ENCODE measurements around the gene PTPRA.

Gene PTPRA

GRCh38 chr20:2984028-2984501 lies 110.8 kb downstream of the PTPRA start:
- no peak for DNase-seq (ENCODE audit: insufficient read length)
- no peak for TF ChIP-seq TAF1 (IDR thresholded peaks at IDR 0.05; ENCODE audit: borderline replicate concordance, low read depth, low read length)
- no peak for TF ChIP-seq POLR2AphosphoS5 (IDR thresholded peaks at IDR 0.05; ENCODE audit: low read depth, low read length)
- TF ChIP-seq POLR2A (IDR thresholded peaks at IDR 0.05; ENCODE audit: low read depth, low read length) = no peak
- peak; percentile 84 for FAIRE-seq

GRCh38 chr20:2984956-2985661 lies 111.8 kb downstream of the PTPRA start:
- FAIRE-seq (peak; percentile 56), DNase-seq (ENCODE audit: insufficient read length) (no peak)
- TF ChIP-seq POLR2AphosphoS5 (IDR thresholded peaks at IDR 0.05; ENCODE audit: low read depth, low read length) = no peak
- TF ChIP-seq POLR2A (IDR thresholded peaks at IDR 0.05; ENCODE audit: low read depth, low read length) = no peak
- no peak for TF ChIP-seq TAF1 (IDR thresholded peaks at IDR 0.05; ENCODE audit: borderline replicate concordance, low read depth, low read length)

GRCh38 chr20:2986466-2986865 lies 113.2 kb downstream of the PTPRA start:
- DNase-seq (ENCODE audit: insufficient read length) = no peak
- no peak for TF ChIP-seq POLR2A (IDR thresholded peaks at IDR 0.05; ENCODE audit: low read depth, low read length)
- TF ChIP-seq TAF1 (IDR thresholded peaks at IDR 0.05; ENCODE audit: borderline replicate concordance, low read depth, low read length) = no peak
- no peak for TF ChIP-seq POLR2AphosphoS5 (IDR thresholded peaks at IDR 0.05; ENCODE audit: low read depth, low read length)
- no peak for FAIRE-seq

GRCh38 chr20:2987861-2988260 lies 114.6 kb downstream of the PTPRA start:
- DNase-seq (ENCODE audit: insufficient read length) (no peak), FAIRE-seq (no peak)
- TF ChIP-seq POLR2A (IDR thresholded peaks at IDR 0.05; ENCODE audit: low read depth, low read length) = no peak
- TF ChIP-seq TAF1 (IDR thresholded peaks at IDR 0.05; ENCODE audit: borderline replicate concordance, low read depth, low read length) = no peak
- no peak for TF ChIP-seq POLR2AphosphoS5 (IDR thresholded peaks at IDR 0.05; ENCODE audit: low read depth, low read length)

- DNase-seq (ENCODE audit: insufficient read length) (no peak), FAIRE-seq (no peak)
- TF ChIP-seq TAF1 (IDR thresholded peaks at IDR 0.05; ENCODE audit: borderline replicate concordance, low read depth, low read length) (no peak), POLR2A (IDR thresholded peaks at IDR 0.05; ENCODE audit: low read depth, low read length) (no peak), POLR2AphosphoS5 (IDR thresholded peaks at IDR 0.05; ENCODE audit: low read depth, low read length) (no peak)
Observed at GRCh38 chr20:2991532-2991931, 118.3 kb downstream of the PTPRA start.

- DNase-seq (ENCODE audit: insufficient read length) (no peak), FAIRE-seq (no peak)
- TF ChIP-seq TAF1 (IDR thresholded peaks at IDR 0.05; ENCODE audit: borderline replicate concordance, low read depth, low read length) = no peak
- TF ChIP-seq POLR2AphosphoS5 (IDR thresholded peaks at IDR 0.05; ENCODE audit: low read depth, low read length) = no peak
Observed at GRCh38 chr20:2993250-2993649, 120.0 kb downstream of the PTPRA start.

- FAIRE-seq = no peak
- TF ChIP-seq POLR2AphosphoS5 (IDR thresholded peaks at IDR 0.05; ENCODE audit: low read depth, low read length) (no peak), TAF1 (IDR thresholded peaks at IDR 0.05; ENCODE audit: borderline replicate concordance, low read depth, low read length) (no peak), POLR2A (IDR thresholded peaks at IDR 0.05; ENCODE audit: low read depth, low read length) (no peak)
- DNase-seq (ENCODE audit: insufficient read length) = no peak
Observed at GRCh38 chr20:2995796-2996195, 122.5 kb downstream of the PTPRA start.

- no peak for DNase-seq (ENCODE audit: insufficient read length)
- TF ChIP-seq TAF1 (IDR thresholded peaks at IDR 0.05; ENCODE audit: borderline replicate concordance, low read depth, low read length) = no peak
- TF ChIP-seq POLR2AphosphoS5 (IDR thresholded peaks at IDR 0.05; ENCODE audit: low read depth, low read length) = no peak
- TF ChIP-seq POLR2A (IDR thresholded peaks at IDR 0.05; ENCODE audit: low read depth, low read length) = no peak
- FAIRE-seq = no peak
Observed at GRCh38 chr20:2998728-2999127, 125.4 kb downstream of the PTPRA start.

GRCh38 chr20:3000852-3001523 lies 127.7 kb downstream of the PTPRA start:
- TF ChIP-seq POLR2A (IDR thresholded peaks at IDR 0.05; ENCODE audit: low read depth, low read length) (no peak), TAF1 (IDR thresholded peaks at IDR 0.05; ENCODE audit: borderline replicate concordance, low read depth, low read length) (no peak), POLR2AphosphoS5 (IDR thresholded peaks at IDR 0.05; ENCODE audit: low read depth, low read length) (no peak)
- FAIRE-seq (peak; percentile 74), DNase-seq (ENCODE audit: insufficient read length) (no peak)

- DNase-seq (ENCODE audit: insufficient read length) (no peak), FAIRE-seq (no peak)
- TF ChIP-seq TAF1 (IDR thresholded peaks at IDR 0.05; ENCODE audit: borderline replicate concordance, low read depth, low read length) (no peak), POLR2A (IDR thresholded peaks at IDR 0.05; ENCODE audit: low read depth, low read length) (no peak), POLR2AphosphoS5 (IDR thresholded peaks at IDR 0.05; ENCODE audit: low read depth, low read length) (no peak)
Observed at GRCh38 chr20:3003416-3003815, 130.1 kb downstream of the PTPRA start.

GRCh38 chr20:3010985-3011723 lies 137.9 kb downstream of the PTPRA start:
- FAIRE-seq (no peak), DNase-seq (ENCODE audit: insufficient read length) (no peak)
- TF ChIP-seq POLR2A (IDR thresholded peaks at IDR 0.05; ENCODE audit: low read depth, low read length) (no peak), TAF1 (IDR thresholded peaks at IDR 0.05; ENCODE audit: borderline replicate concordance, low read depth, low read length) (no peak), POLR2AphosphoS5 (IDR thresholded peaks at IDR 0.05; ENCODE audit: low read depth, low read length) (no peak)

Data from GM12892 (cell line).